ENCODE data around the gene SLC19A3. TPM values are rescaled to one million over a fixed set of nuclear protein-coding genes. Genes with fewer than 3 reads are reported as not detected.

SLC19A3 gene
- polyA plus RNA-seq, 1 donor from 2014 or later: 2.9 TPM

DNA sequence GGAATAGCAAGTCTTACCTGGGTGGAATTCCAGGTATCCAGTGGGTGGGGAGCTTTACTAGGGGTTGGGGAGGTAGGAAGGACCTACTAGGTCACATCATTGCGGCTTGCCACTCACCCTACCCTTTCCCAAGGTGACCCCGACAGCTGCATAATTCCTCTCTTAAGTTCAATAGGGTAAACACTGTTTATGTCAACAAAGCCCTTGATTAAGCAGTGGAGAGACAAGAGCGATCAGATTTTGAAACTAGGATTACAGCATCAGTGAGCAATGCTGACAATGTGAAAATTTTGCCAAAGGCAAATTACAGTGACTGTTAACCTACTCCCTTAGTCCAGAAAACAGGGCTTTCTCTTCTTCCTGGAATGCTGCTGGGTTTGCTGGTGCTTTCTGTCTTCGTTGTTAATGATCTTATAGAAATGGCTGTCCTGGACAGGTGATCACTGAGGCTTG is 14.5 kb downstream of the SLC19A3 start:
- H3F3A ChIP-seq (ENCODE audit: insufficient read depth, low read length, poor library complexity, severe bottlenecking): no peaks in the 10 kb centered on the region
- no peak overlapping the region for H2AFZ ChIP-seq (ENCODE audit: low read depth, low read length)
- no peak overlapping the region for H3K27ac ChIP-seq (ENCODE audit: low read length)
- no peaks in the 10 kb centered on the region for H3K27me3 ChIP-seq (ENCODE audit: insufficient read depth, low read depth, low read length)
- H3K9me2 ChIP-seq (ENCODE audit: insufficient read depth, low read length): no peaks in the 10 kb centered on the region
- TF ChIP-seq TAF1 (IDR thresholded peaks at IDR 0.05; ENCODE audit: low read depth): no peak
- no peak for TF ChIP-seq MXI1 (conservative IDR thresholded peaks at IDR 0.05; ENCODE audit: poor library complexity, severe bottlenecking)
- no peak for TF ChIP-seq SMC3 (conservative IDR thresholded peaks at IDR 0.05; ENCODE audit: poor library complexity)
- no peak for TF ChIP-seq RAD21 (conservative IDR thresholded peaks at IDR 0.05)
- no peak for TF ChIP-seq EP300 (conservative IDR thresholded peaks at IDR 0.05; ENCODE audit: poor library complexity, severe bottlenecking)
- TF ChIP-seq, protein P1, sequence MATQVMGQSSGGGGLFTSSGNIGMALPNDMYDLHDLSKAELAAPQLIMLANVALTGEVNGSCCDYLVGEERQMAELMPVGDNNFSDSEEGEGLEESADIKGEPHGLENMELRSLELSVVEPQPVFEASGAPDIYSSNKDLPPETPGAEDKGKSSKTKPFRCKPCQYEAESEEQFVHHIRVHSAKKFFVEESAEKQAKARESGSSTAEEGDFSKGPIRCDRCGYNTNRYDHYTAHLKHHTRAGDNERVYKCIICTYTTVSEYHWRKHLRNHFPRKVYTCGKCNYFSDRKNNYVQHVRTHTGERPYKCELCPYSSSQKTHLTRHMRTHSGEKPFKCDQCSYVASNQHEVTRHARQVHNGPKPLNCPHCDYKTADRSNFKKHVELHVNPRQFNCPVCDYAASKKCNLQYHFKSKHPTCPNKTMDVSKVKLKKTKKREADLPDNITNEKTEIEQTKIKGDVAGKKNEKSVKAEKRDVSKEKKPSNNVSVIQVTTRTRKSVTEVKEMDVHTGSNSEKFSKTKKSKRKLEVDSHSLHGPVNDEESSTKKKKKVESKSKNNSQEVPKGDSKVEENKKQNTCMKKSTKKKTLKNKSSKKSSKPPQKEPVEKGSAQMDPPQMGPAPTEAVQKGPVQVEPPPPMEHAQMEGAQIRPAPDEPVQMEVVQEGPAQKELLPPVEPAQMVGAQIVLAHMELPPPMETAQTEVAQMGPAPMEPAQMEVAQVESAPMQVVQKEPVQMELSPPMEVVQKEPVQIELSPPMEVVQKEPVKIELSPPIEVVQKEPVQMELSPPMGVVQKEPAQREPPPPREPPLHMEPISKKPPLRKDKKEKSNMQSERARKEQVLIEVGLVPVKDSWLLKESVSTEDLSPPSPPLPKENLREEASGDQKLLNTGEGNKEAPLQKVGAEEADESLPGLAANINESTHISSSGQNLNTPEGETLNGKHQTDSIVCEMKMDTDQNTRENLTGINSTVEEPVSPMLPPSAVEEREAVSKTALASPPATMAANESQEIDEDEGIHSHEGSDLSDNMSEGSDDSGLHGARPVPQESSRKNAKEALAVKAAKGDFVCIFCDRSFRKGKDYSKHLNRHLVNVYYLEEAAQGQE (IDR thresholded peaks at IDR 0.05; ENCODE audit: borderline replicate concordance): no peak
- TF ChIP-seq, protein P2, sequence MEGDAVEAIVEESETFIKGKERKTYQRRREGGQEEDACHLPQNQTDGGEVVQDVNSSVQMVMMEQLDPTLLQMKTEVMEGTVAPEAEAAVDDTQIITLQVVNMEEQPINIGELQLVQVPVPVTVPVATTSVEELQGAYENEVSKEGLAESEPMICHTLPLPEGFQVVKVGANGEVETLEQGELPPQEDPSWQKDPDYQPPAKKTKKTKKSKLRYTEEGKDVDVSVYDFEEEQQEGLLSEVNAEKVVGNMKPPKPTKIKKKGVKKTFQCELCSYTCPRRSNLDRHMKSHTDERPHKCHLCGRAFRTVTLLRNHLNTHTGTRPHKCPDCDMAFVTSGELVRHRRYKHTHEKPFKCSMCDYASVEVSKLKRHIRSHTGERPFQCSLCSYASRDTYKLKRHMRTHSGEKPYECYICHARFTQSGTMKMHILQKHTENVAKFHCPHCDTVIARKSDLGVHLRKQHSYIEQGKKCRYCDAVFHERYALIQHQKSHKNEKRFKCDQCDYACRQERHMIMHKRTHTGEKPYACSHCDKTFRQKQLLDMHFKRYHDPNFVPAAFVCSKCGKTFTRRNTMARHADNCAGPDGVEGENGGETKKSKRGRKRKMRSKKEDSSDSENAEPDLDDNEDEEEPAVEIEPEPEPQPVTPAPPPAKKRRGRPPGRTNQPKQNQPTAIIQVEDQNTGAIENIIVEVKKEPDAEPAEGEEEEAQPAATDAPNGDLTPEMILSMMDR (IDR thresholded peaks at IDR 0.05; ENCODE audit: poor library complexity, severe bottlenecking): no peak
- TF ChIP-seq POLR2AphosphoS5 (IDR thresholded peaks at IDR 0.05): no peak
- TF ChIP-seq EZH2 (IDR thresholded peaks at IDR 0.05; ENCODE audit: borderline replicate concordance, insufficient read depth, low read length, poor library complexity, severe bottlenecking): no peak
- H3K9me3 ChIP-seq (ENCODE audit: low read length): no peaks in the 10 kb centered on the region
- no peak overlapping the region for H3K4me3 ChIP-seq (ENCODE audit: low read length)
- no peak overlapping the region for H3K4me2 ChIP-seq (ENCODE audit: low read length)
- H4K20me1 ChIP-seq (ENCODE audit: insufficient read depth): no peaks in the 10 kb centered on the region
- H3K79me2 ChIP-seq (replicated peaks; ENCODE audit: insufficient read depth, low read length): no peaks in the 10 kb centered on the region
- no peaks in the 10 kb centered on the region for H3K36me3 ChIP-seq (ENCODE audit: insufficient read depth, low read length)
- H3K9ac ChIP-seq (ENCODE audit: low read length): no peak overlapping the region

DNA sequence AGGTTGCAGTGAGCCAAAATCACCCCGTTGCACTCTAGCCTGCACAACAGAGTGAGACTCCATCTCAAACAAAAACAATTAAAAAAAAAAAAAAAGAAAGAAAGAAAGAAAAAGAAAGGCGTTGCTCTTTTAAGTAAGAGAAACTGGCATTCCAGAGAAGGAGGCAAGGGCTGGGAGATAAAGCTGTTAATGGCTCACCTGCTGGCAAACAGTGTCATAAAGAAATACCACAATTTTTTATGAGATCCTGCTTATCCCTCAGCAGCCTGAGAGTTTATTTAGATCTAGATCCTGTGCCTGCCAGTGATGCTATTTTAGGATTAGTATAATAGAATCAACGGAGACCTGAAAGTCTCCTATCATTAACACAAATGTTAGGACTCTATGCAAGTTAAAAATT is 16.3 kb downstream of the SLC19A3 start:
- H3K4me3 ChIP-seq (ENCODE audit: low read length): no peak overlapping the region
- H3K79me2 ChIP-seq (replicated peaks; ENCODE audit: insufficient read depth, low read length): no peaks in the 10 kb centered on the region
- H3K27me3 ChIP-seq (ENCODE audit: insufficient read depth, low read depth, low read length): no peaks in the 10 kb centered on the region
- no peak overlapping the region for H3K4me2 ChIP-seq (ENCODE audit: low read length)
- no peak overlapping the region for H3K9ac ChIP-seq (ENCODE audit: low read length)
- H3K36me3 ChIP-seq (ENCODE audit: insufficient read depth, low read length): no peaks in the 10 kb centered on the region
- H3K9me3 ChIP-seq (ENCODE audit: low read length): no peaks in the 10 kb centered on the region
- no peaks in the 10 kb centered on the region for H3K9me2 ChIP-seq (ENCODE audit: insufficient read depth, low read length)
- TF ChIP-seq, protein P2 (IDR thresholded peaks at IDR 0.05; ENCODE audit: poor library complexity, severe bottlenecking): no peak
- TF ChIP-seq POLR2AphosphoS5 (IDR thresholded peaks at IDR 0.05): no peak
- TF ChIP-seq MXI1 (conservative IDR thresholded peaks at IDR 0.05; ENCODE audit: poor library complexity, severe bottlenecking): no peak
- no peak for TF ChIP-seq EP300 (conservative IDR thresholded peaks at IDR 0.05; ENCODE audit: poor library complexity, severe bottlenecking)
- TF ChIP-seq, protein P1 (IDR thresholded peaks at IDR 0.05; ENCODE audit: borderline replicate concordance): no peak
- H2AFZ ChIP-seq (ENCODE audit: low read depth, low read length): no peak overlapping the region
- H4K20me1 ChIP-seq (ENCODE audit: insufficient read depth): no peaks in the 10 kb centered on the region
- H3F3A ChIP-seq (ENCODE audit: insufficient read depth, low read length, poor library complexity, severe bottlenecking): no peaks in the 10 kb centered on the region
- no peak overlapping the region for H3K27ac ChIP-seq (ENCODE audit: low read length)

Data from neural cell (in vitro differentiated cells).